Skeletal muscle satellite cell (primary cell): ENCODE results near the gene DIS3L.
"Not testable (repeated sequence)": the region's sequence is repeated elsewhere in the genome, so short reads cannot be mapped to it uniquely, and the experiment has no call there.

Experiments used
- H3K27me3 ChIP-seq: 2 replicates; pipeline ENCODE4 v1.7.0; 2013; ENCODE audit warnings: low read length; ENCODE audit not compliant: control insufficient read depth, insufficient read depth
- H3K36me3 ChIP-seq: 2 replicates; pipeline ENCODE4 v1.7.0; 2013; ENCODE audit warnings: mild to moderate bottlenecking, control low read depth, low read length; ENCODE audit not compliant: insufficient read depth
- H3K4me1 ChIP-seq: 2 replicates; pipeline ENCODE4 v1.7.0; 2013; ENCODE audit warnings: low read length; ENCODE audit not compliant: control insufficient read depth, insufficient read depth
- H3K4me2 ChIP-seq: 2 replicates; pipeline ENCODE4 v1.7.0; 2013; ENCODE audit warnings: mild to moderate bottlenecking, low read length
- H3K4me3 ChIP-seq: 2 replicates; pipeline ENCODE4 v1.7.0; 2013; ENCODE audit warnings: low read length
- H3K9ac ChIP-seq: 2 replicates; pipeline ENCODE4 v1.7.0; 2013; ENCODE audit warnings: mild to moderate bottlenecking, low read depth, low read length, moderate library complexity
- H3K9me3 ChIP-seq: replicated peaks from 2 replicates; pipeline ENCODE4 v1.7.0; 2013; ENCODE audit warnings: mild to moderate bottlenecking, control low read depth, low read length

Gene DIS3L

GRCh38 chr15:66294932-66295235, 1.5 kb downstream of the DIS3L start:
- no peaks in the 10 kb centered on the region for H3K36me3 ChIP-seq
- H3K4me1 ChIP-seq: peaks cover 32% of the 10 kb centered on the region
- H3K4me2 ChIP-seq: peak overlapping the region; percentile 96
- H3K27me3 ChIP-seq: no peaks in the 10 kb centered on the region
- no peaks in the 10 kb centered on the region for H3K9me3 ChIP-seq
- H3K4me3 ChIP-seq: peak overlapping the region; percentile 83
- peak overlapping the region; percentile 92 for H3K9ac ChIP-seq

- no peak overlapping the region for H3K4me3 ChIP-seq
- H3K9ac ChIP-seq: no peak overlapping the region
- no peak overlapping the region for H3K4me2 ChIP-seq
- H3K27me3 ChIP-seq: no peaks in the 10 kb centered on the region
- no peaks in the 10 kb centered on the region for H3K9me3 ChIP-seq
- H3K36me3 ChIP-seq: no peaks in the 10 kb centered on the region
- H3K4me1 ChIP-seq: peaks cover 32% of the 10 kb centered on the region
These were observed 2.8 kb downstream of the DIS3L start for GRCh38 chr15:66296186-66296585.

GRCh38 chr15:66298803-66299251, 5.5 kb downstream of the DIS3L start:
- Histone ChIP-seq H3K4me1 (peaks cover 24% of the 10 kb centered on the region), H3K4me2 (no peak overlapping the region), H3K4me3 (no peak overlapping the region), H3K9me3 (no peaks in the 10 kb centered on the region), H3K9ac (no peak overlapping the region), H3K27me3 (no peaks in the 10 kb centered on the region), H3K36me3 (no peaks in the 10 kb centered on the region)

- no peaks in the 10 kb centered on the region for H3K36me3 ChIP-seq
- no peak overlapping the region for H3K4me2 ChIP-seq
These were observed 9.3 kb downstream of the DIS3L start for GRCh38 chr15:66302489-66303278.

GRCh38 chr15:66304425-66304824, 11.1 kb downstream of the DIS3L start:
- H3K4me3 ChIP-seq, H3K9me3 ChIP-seq, H3K27me3 ChIP-seq, H3K36me3 ChIP-seq, H3K9ac ChIP-seq, H3K4me1 ChIP-seq, H3K4me2 ChIP-seq: not testable (repeated sequence)

More at GRCh38 chr15:66302489-66303278, 9.3 kb downstream of the DIS3L start:
- no peak overlapping the region for H3K9ac ChIP-seq
- no peaks in the 10 kb centered on the region for H3K9me3 ChIP-seq
- H3K4me3 ChIP-seq: no peak overlapping the region
- no peaks in the 10 kb centered on the region for H3K27me3 ChIP-seq
- H3K4me1 ChIP-seq: peaks cover 10% of the 10 kb centered on the region

GRCh38 chr15:66306381-66306780, 13.0 kb downstream of the DIS3L start:
- H3K4me2 ChIP-seq: no peak overlapping the region
- no peak overlapping the region for H3K4me3 ChIP-seq
- no peaks in the 10 kb centered on the region for H3K9me3 ChIP-seq
- peaks cover 3% of the 10 kb centered on the region for H3K36me3 ChIP-seq
- no peak overlapping the region for H3K9ac ChIP-seq
- H3K4me1 ChIP-seq: no peaks in the 10 kb centered on the region
- no peaks in the 10 kb centered on the region for H3K27me3 ChIP-seq

GRCh38 chr15:66308531-66308930, 15.2 kb downstream of the DIS3L start:
- H3K9me3 ChIP-seq: no peaks in the 10 kb centered on the region
- H3K27me3 ChIP-seq: no peaks in the 10 kb centered on the region
- no peak overlapping the region for H3K9ac ChIP-seq
- H3K4me2 ChIP-seq: no peak overlapping the region
- H3K4me1 ChIP-seq: no peaks in the 10 kb centered on the region
- peaks cover 8% of the 10 kb centered on the region for H3K36me3 ChIP-seq
- no peak overlapping the region for H3K4me3 ChIP-seq

GRCh38 chr15:66309828-66310227, 16.5 kb downstream of the DIS3L start:
- no peaks in the 10 kb centered on the region for H3K4me1 ChIP-seq
- no peaks in the 10 kb centered on the region for H3K9me3 ChIP-seq
- no peak overlapping the region for H3K4me3 ChIP-seq
- H3K36me3 ChIP-seq: peaks cover 16% of the 10 kb centered on the region
- H3K27me3 ChIP-seq: no peaks in the 10 kb centered on the region
- H3K4me2 ChIP-seq: no peak overlapping the region
- no peak overlapping the region for H3K9ac ChIP-seq

- no peak overlapping the region for H3K4me2 ChIP-seq
- H3K27me3 ChIP-seq: no peaks in the 10 kb centered on the region
- H3K4me1 ChIP-seq: no peaks in the 10 kb centered on the region
- H3K4me3 ChIP-seq: no peak overlapping the region
- H3K9me3 ChIP-seq: no peaks in the 10 kb centered on the region
- no peak overlapping the region for H3K9ac ChIP-seq
- peaks cover 22% of the 10 kb centered on the region for H3K36me3 ChIP-seq
These were observed 17.4 kb downstream of the DIS3L start for GRCh38 chr15:66310786-66311185.

- Histone ChIP-seq H3K4me1 (no peaks in the 10 kb centered on the region), H3K4me3 (no peak overlapping the region), H3K27me3 (no peaks in the 10 kb centered on the region), H3K9me3 (no peaks in the 10 kb centered on the region), H3K9ac (no peak overlapping the region), H3K4me2 (no peak overlapping the region), H3K36me3 (peaks cover 27% of the 10 kb centered on the region)
These were observed 18.8 kb downstream of the DIS3L start for GRCh38 chr15:66312144-66312543.

- H3K36me3 ChIP-seq: peaks cover 48% of the 10 kb centered on the region
- H3K27me3 ChIP-seq: no peaks in the 10 kb centered on the region
These were observed 30.1 kb downstream of the DIS3L start for GRCh38 chr15:66323312-66323928.

GRCh38 chr15:66326051-66326450, 32.7 kb downstream of the DIS3L start:
- Histone ChIP-seq H3K4me2 (no peak overlapping the region), H3K4me1 (no peaks in the 10 kb centered on the region), H3K36me3 (peaks cover 40% of the 10 kb centered on the region), H3K9ac (no peak overlapping the region), H3K27me3 (no peaks in the 10 kb centered on the region), H3K9me3 (no peaks in the 10 kb centered on the region), H3K4me3 (no peak overlapping the region)

More at GRCh38 chr15:66323312-66323928, 30.1 kb downstream of the DIS3L start:
- no peaks in the 10 kb centered on the region for H3K9me3 ChIP-seq
- H3K4me2 ChIP-seq: no peak overlapping the region
- H3K4me3 ChIP-seq: no peak overlapping the region
- H3K9ac ChIP-seq: no peak overlapping the region
- no peaks in the 10 kb centered on the region for H3K4me1 ChIP-seq
